Measurements from ENCODE around the gene DGKH.

The DGKH gene

GRCh38 chr13:42275506-42275905, 227.1 kb downstream of the DGKH start:
- Histone ChIP-seq H3K4me1 (ENCODE audit: low read length) (peaks cover 36% of the 10 kb centered on the region), H2AFZ (ENCODE audit: low read depth, low read length) (no peak overlapping the region), H3K9ac (ENCODE audit: low read length) (no peak overlapping the region), H3K27ac (ENCODE audit: low read length) (peak overlapping the region; percentile 46; the same call in 1 of the 2 replicates), H4K20me1 (ENCODE audit: insufficient read depth, low read length) (peaks cover 8% of the 10 kb centered on the region), H3K4me3 (ENCODE audit: low read length) (peak overlapping the region; percentile 10; the same call in 1 of the 2 replicates), H3K4me2 (ENCODE audit: low read length) (peak overlapping the region; percentile 83), H3K27me3 (ENCODE audit: low read depth, low read length) (no peaks in the 10 kb centered on the region), H3K79me2 (ENCODE audit: low read length) (peaks cover 89% of the 10 kb centered on the region), H3K36me3 (replicated peaks; ENCODE audit: low read depth, low read length) (peaks cover 21% of the 10 kb centered on the region), H3K9me3 (ENCODE audit: insufficient read depth, low read length) (peaks cover 1% of the 10 kb centered on the region; the same call in 1 of the 2 replicates)
- TF ChIP-seq CTCF (IDR thresholded peaks at IDR 0.05; ENCODE audit: low read depth, low read length) = no peak
- TF ChIP-seq EZH2phosphoT487 (IDR thresholded peaks at IDR 0.05; ENCODE audit: low read depth) = no peak

- peaks cover 91% of the 10 kb centered on the region for H3K79me2 ChIP-seq (ENCODE audit: low read length)
- H4K20me1 ChIP-seq (ENCODE audit: insufficient read depth, low read length) = peaks cover 12% of the 10 kb centered on the region
- H3K9me3 ChIP-seq (ENCODE audit: insufficient read depth, low read length) = no peaks in the 10 kb centered on the region
- H3K36me3 ChIP-seq (replicated peaks; ENCODE audit: low read depth, low read length) = peaks cover 23% of the 10 kb centered on the region
- no peak overlapping the region for H3K4me2 ChIP-seq (ENCODE audit: low read length)
- peaks cover 30% of the 10 kb centered on the region for H3K4me1 ChIP-seq (ENCODE audit: low read length)
- no peak overlapping the region for H2AFZ ChIP-seq (ENCODE audit: low read depth, low read length)
- no peak overlapping the region for H3K27ac ChIP-seq (ENCODE audit: low read length)
- TF ChIP-seq EZH2phosphoT487 (IDR thresholded peaks at IDR 0.05; ENCODE audit: low read depth) (no peak), CTCF (IDR thresholded peaks at IDR 0.05; ENCODE audit: low read depth, low read length) (no peak)
- H3K4me3 ChIP-seq (ENCODE audit: low read length) = no peak overlapping the region
- no peak overlapping the region for H3K9ac ChIP-seq (ENCODE audit: low read length)
- H3K27me3 ChIP-seq (ENCODE audit: low read depth, low read length) = no peaks in the 10 kb centered on the region
Observed at GRCh38 chr13:42276683-42277082, 228.2 kb downstream of the DGKH start.

- H3K9me3 ChIP-seq (ENCODE audit: insufficient read depth, low read length) = no peaks in the 10 kb centered on the region
- no peak overlapping the region for H3K4me2 ChIP-seq (ENCODE audit: low read length)
- no peaks in the 10 kb centered on the region for H3K27me3 ChIP-seq (ENCODE audit: low read depth, low read length)
- no peak overlapping the region for H3K9ac ChIP-seq (ENCODE audit: low read length)
- no peak overlapping the region for H3K27ac ChIP-seq (ENCODE audit: low read length)
- peaks cover 30% of the 10 kb centered on the region for H3K4me1 ChIP-seq (ENCODE audit: low read length)
- no peak for TF ChIP-seq EZH2phosphoT487 (IDR thresholded peaks at IDR 0.05; ENCODE audit: low read depth)
- TF ChIP-seq CTCF (IDR thresholded peaks at IDR 0.05; ENCODE audit: low read depth, low read length) = no peak
- no peak overlapping the region for H3K4me3 ChIP-seq (ENCODE audit: low read length)
- peaks cover 23% of the 10 kb centered on the region for H3K36me3 ChIP-seq (replicated peaks; ENCODE audit: low read depth, low read length)
- peaks cover 12% of the 10 kb centered on the region for H4K20me1 ChIP-seq (ENCODE audit: insufficient read depth, low read length)
- peaks cover 86% of the 10 kb centered on the region for H3K79me2 ChIP-seq (ENCODE audit: low read length)
- no peak overlapping the region for H2AFZ ChIP-seq (ENCODE audit: low read depth, low read length)
Observed at GRCh38 chr13:42277618-42278276, 229.3 kb downstream of the DGKH start.

- Histone ChIP-seq H3K27ac (ENCODE audit: low read length) (no peak overlapping the region), H3K9ac (ENCODE audit: low read length) (no peak overlapping the region), H3K9me3 (ENCODE audit: insufficient read depth, low read length) (no peaks in the 10 kb centered on the region), H3K79me2 (ENCODE audit: low read length) (peaks cover 86% of the 10 kb centered on the region), H3K4me2 (ENCODE audit: low read length) (no peak overlapping the region), H3K4me3 (ENCODE audit: low read length) (no peak overlapping the region), H3K36me3 (replicated peaks; ENCODE audit: low read depth, low read length) (peaks cover 26% of the 10 kb centered on the region), H3K4me1 (ENCODE audit: low read length) (peaks cover 27% of the 10 kb centered on the region), H4K20me1 (ENCODE audit: insufficient read depth, low read length) (peaks cover 21% of the 10 kb centered on the region), H3K27me3 (ENCODE audit: low read depth, low read length) (no peaks in the 10 kb centered on the region), H2AFZ (ENCODE audit: low read depth, low read length) (no peak overlapping the region)
- TF ChIP-seq EZH2phosphoT487 (IDR thresholded peaks at IDR 0.05; ENCODE audit: low read depth) = no peak
- no peak for TF ChIP-seq CTCF (IDR thresholded peaks at IDR 0.05; ENCODE audit: low read depth, low read length)
Observed at GRCh38 chr13:42279080-42279479, 230.6 kb downstream of the DGKH start.
